HG03064 (cell line): ENCODE results near the gene CPNE8.

Source experiments
- ATAC-seq: cut with Tn5 transposase; IDR thresholded peaks from one replicate; pipeline ENCODE4 v1.9.1; 2021; ENCODE audit warnings: low read depth; ENCODE audit not compliant: unreplicated experiment

Gene CPNE8

DNA sequence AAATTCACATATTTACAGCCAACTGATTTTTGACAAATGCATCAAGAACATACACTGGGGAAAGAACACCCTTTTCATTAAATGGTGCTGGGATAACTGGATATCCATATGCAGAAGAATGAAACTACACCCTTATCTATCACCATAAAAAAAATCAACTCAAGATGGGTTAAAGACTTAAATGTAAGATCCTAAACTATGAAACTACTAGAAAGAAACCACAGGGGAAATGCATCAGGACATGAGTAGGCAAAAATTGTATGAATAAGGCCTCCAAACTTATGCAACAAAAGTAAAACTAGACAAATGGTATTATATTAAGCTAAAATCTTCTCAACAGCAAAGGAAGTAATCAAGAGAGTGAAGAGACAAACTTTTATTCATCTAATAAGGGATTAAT, 242.6 kb downstream of the CPNE8 start:
- no peak for ATAC-seq

DNA sequence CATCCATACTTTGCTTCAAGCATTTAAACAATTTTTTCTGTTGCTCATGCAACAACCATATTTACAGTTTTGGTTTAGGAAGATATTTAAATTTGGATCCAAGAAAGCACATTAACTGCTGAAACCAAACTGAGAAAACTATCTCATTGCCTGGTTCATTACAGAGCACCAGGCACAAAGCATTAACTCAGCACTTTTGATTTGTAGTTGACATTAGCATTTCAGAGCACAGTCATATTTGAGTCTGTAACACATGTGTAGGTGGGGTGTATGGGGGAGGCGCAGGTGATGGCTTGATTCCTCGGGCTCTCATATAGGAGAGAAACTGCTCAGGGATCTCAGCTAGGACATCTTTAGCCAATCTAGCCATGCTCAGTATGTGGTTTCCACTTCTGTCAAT, 251.7 kb downstream of the CPNE8 start:
- ATAC-seq: no peak

- ATAC-seq: no peak
Observed at GRCh38 chr12:38648813-38649212, 256.6 kb downstream of the CPNE8 start.

DNA sequence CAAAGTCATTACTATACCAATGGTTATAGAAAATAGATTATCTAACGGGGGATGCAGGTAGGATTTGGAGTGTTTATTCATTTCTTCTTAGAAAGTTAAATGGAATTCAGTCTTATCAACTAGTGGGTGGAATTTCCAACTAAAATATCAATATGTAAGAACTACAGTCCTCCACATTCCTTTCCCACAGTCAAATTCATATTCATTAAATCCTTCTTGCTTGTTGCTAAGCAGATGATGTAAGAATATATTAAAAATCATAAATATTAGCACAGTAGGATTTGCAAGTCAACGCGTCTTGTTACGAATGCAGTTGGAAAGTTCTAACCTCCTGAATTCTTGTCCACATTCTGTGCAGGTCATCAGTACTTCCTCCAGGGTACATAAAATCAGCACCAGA, 259.2 kb downstream of the CPNE8 start:
- ATAC-seq: no peak

DNA sequence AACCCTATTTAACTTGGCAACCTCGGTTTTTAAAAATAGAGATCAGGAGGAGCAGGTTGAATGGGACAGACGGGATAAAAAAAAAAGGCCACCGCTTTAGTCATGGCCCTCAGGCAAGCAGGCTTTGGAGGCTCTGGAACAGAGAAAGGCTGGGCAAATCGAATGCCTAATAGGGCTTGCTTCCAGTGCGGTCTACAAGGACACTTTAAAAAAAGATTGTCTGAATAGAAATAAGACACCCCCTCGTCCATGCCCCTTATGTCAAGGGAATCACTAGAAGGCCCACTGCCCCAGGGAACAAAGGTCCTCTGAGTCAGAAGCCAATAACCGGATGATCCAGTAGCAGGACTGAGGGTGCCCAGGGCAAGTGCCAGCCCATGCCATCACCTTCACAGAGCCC, 265.8 kb downstream of the CPNE8 start:
- no peak for ATAC-seq

GRCh38 chr12:38638401-38638800, 267.0 kb downstream of the CPNE8 start:
- no peak for ATAC-seq

DNA sequence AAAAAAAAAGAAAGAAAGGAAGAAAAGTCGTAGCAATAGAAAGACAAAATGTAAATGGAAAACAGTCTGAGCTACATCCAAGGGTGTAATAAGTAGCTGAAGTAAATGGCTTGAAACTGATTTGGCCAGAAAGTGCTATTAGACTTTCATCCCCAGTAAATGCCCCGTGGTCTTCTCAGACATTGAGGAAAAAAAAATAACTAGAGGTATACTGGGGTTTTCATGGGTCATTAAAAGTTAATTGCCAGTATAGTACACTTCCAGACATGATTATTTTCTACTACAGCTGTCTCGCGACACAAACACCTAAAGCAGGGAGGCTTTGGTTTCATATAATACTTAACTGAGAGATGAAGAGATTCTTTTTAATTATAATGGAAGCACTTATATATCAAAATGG, 271.9 kb downstream of the CPNE8 start:
- ATAC-seq: no peak

GRCh38 chr12:38629064-38629463, 276.3 kb downstream of the CPNE8 start:
- ATAC-seq: no peak

- no peak for ATAC-seq
Observed at GRCh38 chr12:38628288-38628687, 277.1 kb downstream of the CPNE8 start.

DNA sequence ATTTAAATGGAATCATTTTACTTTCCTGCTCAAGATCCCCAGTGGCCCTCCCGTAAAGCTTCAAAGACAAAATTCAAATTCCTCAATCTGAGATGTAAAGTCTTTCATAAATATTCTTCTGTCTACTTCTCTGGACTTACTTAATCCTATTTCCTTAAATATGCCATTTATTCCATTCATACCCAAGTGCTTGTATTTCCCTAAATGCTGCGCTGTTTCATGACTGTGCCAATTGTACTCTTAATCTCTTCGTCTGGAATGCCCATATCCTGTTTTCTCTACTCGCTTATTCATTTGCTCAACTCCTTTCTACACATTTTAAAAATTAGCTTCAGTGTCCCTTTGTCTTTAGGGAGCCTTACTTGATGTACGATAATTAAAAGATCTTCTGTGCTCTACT, 280.1 kb downstream of the CPNE8 start:
- ATAC-seq: no peak

DNA sequence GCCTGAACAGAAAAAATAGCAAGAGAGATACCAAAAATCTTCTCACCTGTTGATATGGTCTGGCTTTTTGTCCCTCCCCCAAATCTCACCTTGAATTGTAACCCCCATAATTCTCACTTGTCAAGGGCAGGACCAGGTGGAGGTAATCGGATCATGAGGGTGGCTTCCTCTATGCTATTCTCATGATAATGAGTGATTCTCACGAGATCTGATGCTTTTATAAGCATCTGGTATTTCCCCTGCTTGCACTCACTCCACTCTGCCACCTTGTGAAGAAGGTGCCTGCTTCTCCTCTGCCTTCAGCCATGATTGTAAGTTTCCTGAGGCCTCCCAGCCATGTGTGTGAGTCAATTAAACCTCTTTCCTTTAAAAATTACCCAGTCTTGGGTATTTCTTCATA, 291.2 kb downstream of the CPNE8 start:
- ATAC-seq: no peak

GRCh38 chr12:38610808-38611350, 294.5 kb downstream of the CPNE8 start:
- no peak for ATAC-seq

DNA sequence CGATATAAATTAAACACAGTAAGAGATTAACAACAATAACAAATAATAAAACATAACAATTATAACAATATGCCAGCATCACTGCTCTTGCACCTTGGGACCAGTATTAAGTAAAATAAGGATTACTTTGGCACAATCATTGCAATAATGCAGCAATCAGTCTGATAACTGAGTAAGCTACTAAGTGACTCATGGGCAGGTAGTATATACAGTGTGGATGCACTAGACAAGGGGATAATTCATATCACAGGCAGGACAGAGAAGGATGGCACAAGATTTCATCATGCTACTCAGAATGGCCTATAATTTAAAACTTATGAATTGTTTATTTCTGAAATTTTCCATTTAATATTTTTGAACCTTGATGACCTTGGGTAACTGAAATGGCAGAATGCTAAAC, 298.1 kb downstream of the CPNE8 start:
- no peak for ATAC-seq
